Tibial nerve (tissue), 4 donors: ENCODE data around the gene C7orf25. TPM values are rescaled to one million over a fixed set of nuclear protein-coding genes. Genes with fewer than 3 reads are reported as not detected.
A peak's percentile ranks its signal among the peaks of the same experiment; 100 is the strongest.

ENCODE experiments used
- DNase-seq, 2 donors: peaks; one replicate each; pipeline ENCODE4 v3.0.0-alpha.2; 2019; ENCODE audit warnings: low spot score in 2 of 2
- H3K27ac ChIP-seq, 4 donors: fragments of 200-600 bp; sonication (generic) in 3 of 4; one replicate each; pipeline ENCODE4 v1.5.1; 2017 to 2019; ENCODE audit warnings: mild to moderate bottlenecking in 1 of 4
- H3K27me3 ChIP-seq, 2 donors: fragments of 200-600 bp; sonication (generic) in 1 of 2; one replicate each; pipeline versions ENCODE4 v1.5.1 to v1.6.0; 2017 to 2019
- H3K36me3 ChIP-seq, 3 donors: fragments of 200-600 bp; sonication (generic); one replicate each; pipeline ENCODE4 v1.5.1; 2018 to 2019
- H3K4me1 ChIP-seq, 4 donors: fragments of 200-600 bp; sonication (generic) in 3 of 4; one replicate each; pipeline ENCODE4 v1.5.1; 2017 to 2019
- H3K4me3 ChIP-seq, 4 donors: fragments of 200-600 bp; sonication (generic) in 3 of 4; one replicate each; pipeline ENCODE4 v1.5.1; 2017 to 2019; ENCODE audit warnings: mild to moderate bottlenecking in 1 of 4, moderate library complexity in 1 of 4
- H3K9me3 ChIP-seq, 4 donors: fragments of 200-600 bp; sonication (generic) in 3 of 4; one replicate each; pipeline ENCODE4 v1.5.1; 2017 to 2019
- CTCF ChIP-seq, 5 experiments: fragments of 200-600 bp in 3 of 5; fragments of 450-650 bp in 2 of 5; sonication (generic) in 3 of 5; IDR thresholded peaks; one replicate each; pipeline ENCODE4 v1.5.1; 2016 to 2019; ENCODE audit warnings: antibody characterized with exemption in 5 of 5, mild to moderate bottlenecking in 3 of 5, moderate library complexity in 2 of 5
- EP300 ChIP-seq, 2 donors: sonication (generic); formaldehyde crosslinking; IDR thresholded peaks; one replicate each; pipeline ENCODE4 v1.6.1; 2017; ENCODE audit warnings: antibody characterized with exemption in 2 of 2, mild to moderate bottlenecking in 1 of 2
- POLR2A ChIP-seq, 2 donors: fragments of 450-650 bp; IDR thresholded peaks; one replicate each; pipeline ENCODE4 v1.6.1; 2017; ENCODE audit warnings: antibody characterized with exemption in 2 of 2, mild to moderate bottlenecking in 2 of 2, moderate library complexity in 2 of 2
- WGBS, 2 donors: methylation state at CpG; one replicate each; pipeline ENCODE4 v1.1.5; 2018; 5-methylcytosine and 5-hydroxymethylcytosine counted together
- total RNA-seq, 4 donors: library from RNA; depleted of rRNA; stranded (reverse); fragments of >200 nt; gene quantifications; one replicate each; pipeline ENCODE4 v1.1.0, GENCODE V29; 2016

Gene C7orf25
- 10 to 100 TPM; 12.8 to 28.2 (median 14.6) TPM for total RNA-seq

GRCh38 chr7:42911454-42912447, at the start of gene C7orf25:
C7orf25 (minus strand) TSS chr7:42912070; CDS start chr7:42910900, 1,170 bp downstream.
- peak within 1 kb of the TSS; percentile 47 to 98 (median 86) for H3K4me3 ChIP-seq
- peak within 1 kb of the TSS; percentile 84 to 94 (median 86) for H3K27ac ChIP-seq
- no peaks in the 10 kb centered on the region for H3K9me3 ChIP-seq
- WGBS, 2 donors: 1% methylated on average over 26 to 43 of the region's 95 CpGs
- H3K4me1 ChIP-seq: peaks cover 0 to 34% (median 13%) of the 10 kb centered on the region in 4 donors
- H3K36me3 ChIP-seq: peaks cover 0 to 15% (median 0%) of the 10 kb centered on the region in 3 donors
- peak in 1 of 5 experiments; percentile 15 for TF ChIP-seq CTCF (IDR thresholded peaks at IDR 0.05)
- TF ChIP-seq POLR2A (IDR thresholded peaks at IDR 0.05): peak in 1 of 2 donors; percentile 49
- peak; percentile 76 for TF ChIP-seq EP300 (IDR thresholded peaks at IDR 0.05)
- H3K27me3 ChIP-seq: no peaks in the 10 kb centered on the region
- DNase-seq: peak; percentile 89 to 92

DNA sequence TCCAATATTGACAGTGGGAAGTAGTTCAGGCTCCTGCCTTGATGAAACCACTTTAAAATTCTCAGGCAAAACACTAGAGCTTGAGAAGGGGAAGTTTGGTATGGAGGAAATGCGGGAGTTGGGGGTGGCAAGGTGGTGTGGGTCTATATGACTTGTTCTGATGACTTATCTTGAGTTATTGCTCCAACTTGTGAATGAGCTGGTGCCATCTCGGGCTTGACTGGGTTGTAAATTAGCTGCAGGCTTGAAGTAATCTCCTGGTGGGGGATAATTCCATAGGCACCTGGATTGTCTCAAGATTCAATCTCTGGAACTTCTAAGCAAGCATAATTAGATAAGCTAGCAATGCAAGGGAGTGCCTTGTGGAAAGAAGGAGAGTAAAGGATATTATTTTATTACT, 49.3 kb upstream of the C7orf25 start:
- Histone ChIP-seq H3K27me3 (no peaks in the 10 kb centered on the region), H3K9me3 (no peaks in the 10 kb centered on the region), H3K4me3 (no peak overlapping the region), H3K27ac (no peak overlapping the region), H3K36me3 (no peaks in the 10 kb centered on the region), H3K4me1 (no peaks in the 10 kb centered on the region)
- TF ChIP-seq EP300 (IDR thresholded peaks at IDR 0.05): no peak
- no peak for TF ChIP-seq POLR2A (IDR thresholded peaks at IDR 0.05)
- no peak for TF ChIP-seq CTCF (IDR thresholded peaks at IDR 0.05)
- DNase-seq: no peak
- 56 to 63% methylated on average over 2 of the region's 2 CpGs for WGBS, 2 donors

GRCh38 chr7:42960762-42961161, 48.9 kb upstream of the C7orf25 start:
- H3K4me3 ChIP-seq: no peak overlapping the region
- WGBS, 2 donors: 69 to 84% methylated on average over 2 of the region's 2 CpGs
- no peak for DNase-seq
- no peak for TF ChIP-seq EP300 (IDR thresholded peaks at IDR 0.05)
- TF ChIP-seq CTCF (IDR thresholded peaks at IDR 0.05): no peak
- TF ChIP-seq POLR2A (IDR thresholded peaks at IDR 0.05): no peak
- H3K9me3 ChIP-seq: no peaks in the 10 kb centered on the region
- no peaks in the 10 kb centered on the region for H3K27me3 ChIP-seq
- H3K36me3 ChIP-seq: no peaks in the 10 kb centered on the region
- H3K4me1 ChIP-seq: no peaks in the 10 kb centered on the region
- no peak overlapping the region for H3K27ac ChIP-seq

GRCh38 chr7:42959549-42959948, 47.7 kb upstream of the C7orf25 start:
- no peaks in the 10 kb centered on the region for H3K4me1 ChIP-seq
- TF ChIP-seq POLR2A (IDR thresholded peaks at IDR 0.05) (no peak), EP300 (IDR thresholded peaks at IDR 0.05) (no peak), CTCF (IDR thresholded peaks at IDR 0.05) (no peak)
- H3K4me3 ChIP-seq: no peak overlapping the region
- no peaks in the 10 kb centered on the region for H3K36me3 ChIP-seq
- 84 to 88% methylated on average over 2 of the region's 2 CpGs for WGBS, 2 donors
- H3K9me3 ChIP-seq: no peaks in the 10 kb centered on the region
- no peak for DNase-seq
- H3K27ac ChIP-seq: no peak overlapping the region
- no peaks in the 10 kb centered on the region for H3K27me3 ChIP-seq

DNA sequence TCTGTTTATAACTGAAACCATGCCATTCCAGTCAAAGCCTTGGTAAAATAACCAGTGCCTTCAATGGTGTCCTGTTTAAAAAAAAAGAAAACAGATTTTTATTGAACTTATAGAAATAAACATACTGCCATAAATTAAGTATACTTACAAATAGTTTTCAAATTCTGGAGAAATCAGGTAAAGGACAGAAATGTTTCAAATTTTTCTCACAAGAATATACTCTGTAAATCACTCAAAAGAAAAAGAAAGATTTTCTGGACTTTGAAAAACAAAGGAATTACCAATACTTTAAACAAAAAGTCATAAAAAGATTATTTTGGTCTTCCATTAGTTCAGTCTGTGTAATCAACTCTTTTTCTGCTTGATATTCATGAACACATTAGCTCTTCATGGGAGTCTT, 44.2 kb upstream of the C7orf25 start:
- H3K4me3 ChIP-seq: no peak overlapping the region
- H3K27ac ChIP-seq: no peak overlapping the region
- TF ChIP-seq POLR2A (IDR thresholded peaks at IDR 0.05) (no peak), EP300 (IDR thresholded peaks at IDR 0.05) (no peak), CTCF (IDR thresholded peaks at IDR 0.05) (no peak)
- H3K4me1 ChIP-seq: no peaks in the 10 kb centered on the region
- H3K9me3 ChIP-seq: no peaks in the 10 kb centered on the region
- no peak for DNase-seq
- no peaks in the 10 kb centered on the region for H3K27me3 ChIP-seq
- no peaks in the 10 kb centered on the region for H3K36me3 ChIP-seq
